ENCODE results near the gene SPTBN4. TPM values are rescaled to one million over a fixed set of nuclear protein-coding genes. Genes with fewer than 3 reads are reported as not detected.

Gene SPTBN4
- total and polyA plus RNA-seq, 9 donors, result 2.2 to 11.6 (median 6.2) TPM

DNA sequence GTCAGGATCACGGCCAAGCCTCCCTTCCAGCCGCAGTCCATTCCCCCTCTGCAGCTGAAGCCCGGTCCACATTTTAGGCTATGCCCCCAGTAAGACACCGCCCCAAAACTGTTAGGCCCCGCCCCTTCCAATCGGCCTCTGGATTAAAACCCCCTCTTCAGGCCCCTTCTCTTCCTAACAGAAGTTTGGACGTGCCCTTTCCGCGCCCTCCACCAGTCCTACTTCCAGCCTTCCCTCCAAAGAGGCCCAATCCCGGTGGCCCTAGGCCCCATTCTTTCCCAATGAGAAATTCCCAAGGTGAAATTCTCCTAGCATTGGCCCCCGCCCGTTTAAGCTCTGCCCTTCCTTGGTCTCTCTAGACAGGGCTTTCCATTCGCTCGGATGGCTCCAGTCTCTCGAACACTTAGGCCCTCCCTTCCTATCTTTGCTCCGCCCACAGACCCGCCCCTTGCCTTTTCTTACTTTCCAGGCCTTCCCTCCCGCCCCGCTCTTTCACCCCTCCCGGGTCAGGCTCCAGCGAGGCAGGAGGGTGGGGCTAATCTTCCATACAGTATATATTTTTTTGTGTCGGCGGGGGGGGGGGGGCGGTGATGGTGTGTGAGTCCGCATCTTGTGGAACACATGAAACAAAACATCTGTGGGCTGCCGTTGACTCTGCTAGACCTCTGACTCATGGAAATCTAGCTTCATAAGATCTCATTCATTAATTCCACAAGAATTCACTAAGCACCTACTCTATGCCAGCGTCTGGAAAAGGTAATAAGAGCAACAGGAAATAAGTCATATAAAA lies 148.0 kb downstream of the SPTBN4 start:
- H3K9me3 ChIP-seq, result no peaks in the 10 kb centered on the region
- H3K36me3 ChIP-seq, result no peaks in the 10 kb centered on the region
- peak overlapping the region; percentile 16 to 61 for H3K27ac ChIP-seq
- peak overlapping the region; percentile 46 for H3K4me3 ChIP-seq
- intact Hi-C loops (cut with DNase I), result no loop called here
- peaks cover 6% of the 10 kb centered on the region for H3K4me1 ChIP-seq (ENCODE audit: insufficient read depth)
- no peaks in the 10 kb centered on the region for H3K27me3 ChIP-seq
- TF ChIP-seq POLR2A (IDR thresholded peaks at IDR 0.05), result no peak
- TF ChIP-seq, protein P1, sequence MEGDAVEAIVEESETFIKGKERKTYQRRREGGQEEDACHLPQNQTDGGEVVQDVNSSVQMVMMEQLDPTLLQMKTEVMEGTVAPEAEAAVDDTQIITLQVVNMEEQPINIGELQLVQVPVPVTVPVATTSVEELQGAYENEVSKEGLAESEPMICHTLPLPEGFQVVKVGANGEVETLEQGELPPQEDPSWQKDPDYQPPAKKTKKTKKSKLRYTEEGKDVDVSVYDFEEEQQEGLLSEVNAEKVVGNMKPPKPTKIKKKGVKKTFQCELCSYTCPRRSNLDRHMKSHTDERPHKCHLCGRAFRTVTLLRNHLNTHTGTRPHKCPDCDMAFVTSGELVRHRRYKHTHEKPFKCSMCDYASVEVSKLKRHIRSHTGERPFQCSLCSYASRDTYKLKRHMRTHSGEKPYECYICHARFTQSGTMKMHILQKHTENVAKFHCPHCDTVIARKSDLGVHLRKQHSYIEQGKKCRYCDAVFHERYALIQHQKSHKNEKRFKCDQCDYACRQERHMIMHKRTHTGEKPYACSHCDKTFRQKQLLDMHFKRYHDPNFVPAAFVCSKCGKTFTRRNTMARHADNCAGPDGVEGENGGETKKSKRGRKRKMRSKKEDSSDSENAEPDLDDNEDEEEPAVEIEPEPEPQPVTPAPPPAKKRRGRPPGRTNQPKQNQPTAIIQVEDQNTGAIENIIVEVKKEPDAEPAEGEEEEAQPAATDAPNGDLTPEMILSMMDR (IDR thresholded peaks at IDR 0.05), result peak in 1 of 3 donors; percentile 30
- 3 to 6% (median 6%) methylated on average over 27 of the region's 27 CpGs for WGBS, 3 donors
- peak; percentile 85 to 92 (median 87) for DNase-seq

DNA sequence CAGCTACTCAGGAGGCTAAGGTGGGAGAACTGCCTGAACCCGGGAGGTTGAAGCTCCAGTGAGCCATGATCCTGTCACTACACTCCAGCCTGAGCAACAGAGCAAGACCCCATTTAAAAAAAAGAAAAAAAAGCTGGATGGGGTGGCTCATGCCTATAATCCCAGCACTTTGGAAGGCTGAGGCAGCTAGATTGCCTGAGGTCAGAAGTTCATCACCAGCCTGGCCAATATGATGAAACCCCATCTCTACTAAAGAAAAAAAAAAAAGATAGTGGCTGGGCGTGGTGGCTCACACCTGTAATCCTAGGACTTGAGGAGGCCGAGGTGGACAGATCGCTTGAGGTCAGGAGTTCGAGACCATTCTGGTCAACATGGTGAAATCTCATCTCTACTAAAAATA lies 149.4 kb downstream of the SPTBN4 start:
- TF ChIP-seq EP300 (IDR thresholded peaks at IDR 0.05) (no peak), POLR2A (IDR thresholded peaks at IDR 0.05) (no peak)
- TF ChIP-seq, protein P1 (IDR thresholded peaks at IDR 0.05), result no peak
- Histone ChIP-seq H3K36me3 (no peaks in the 10 kb centered on the region), H3K9me3 (no peaks in the 10 kb centered on the region), H3K4me3 (no peak overlapping the region), H3K27me3 (no peaks in the 10 kb centered on the region), H3K27ac (no peak overlapping the region), H3K4me1 (ENCODE audit: insufficient read depth) (peaks cover 4% of the 10 kb centered on the region)
- 72 to 96% (median 84%) methylated on average over 5 of the region's 5 CpGs for WGBS, 3 donors
- intact Hi-C loops (cut with DNase I), result no loop called here
- no peak for DNase-seq

DNA sequence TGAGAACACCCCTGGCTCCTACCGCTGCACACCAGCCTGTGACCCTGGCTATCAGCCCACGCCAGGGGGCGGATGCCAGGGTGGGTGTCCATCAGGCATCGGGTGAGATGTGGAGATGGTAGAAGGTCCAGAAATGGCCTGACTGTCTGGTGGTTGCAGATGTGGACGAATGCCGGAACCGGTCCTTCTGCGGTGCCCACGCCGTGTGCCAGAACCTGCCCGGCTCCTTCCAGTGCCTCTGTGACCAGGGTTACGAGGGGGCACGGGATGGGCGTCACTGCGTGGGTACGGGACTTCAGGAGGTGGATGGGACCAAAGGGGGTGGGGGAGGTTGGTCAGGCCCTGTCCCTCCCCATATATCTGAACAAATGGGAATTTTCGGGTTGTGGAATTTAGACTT lies 150.1 kb downstream of the SPTBN4 start:
- no peak overlapping the region for H3K4me3 ChIP-seq
- H3K36me3 ChIP-seq, result no peaks in the 10 kb centered on the region
- intact Hi-C loops (cut with DNase I), result no loop called here
- TF ChIP-seq POLR2A (IDR thresholded peaks at IDR 0.05), result no peak
- no peak for TF ChIP-seq EP300 (IDR thresholded peaks at IDR 0.05)
- TF ChIP-seq, protein P1 (IDR thresholded peaks at IDR 0.05), result no peak
- peak in 1 of 5 donors; percentile 35 for DNase-seq
- peaks cover 4% of the 10 kb centered on the region for H3K4me1 ChIP-seq (ENCODE audit: insufficient read depth)
- whole genome bisulfite sequencing, 3 donors, result 89 to 93% (median 92%) methylated on average over 17 of the region's 17 CpGs
- no peaks in the 10 kb centered on the region for H3K27me3 ChIP-seq
- no peak overlapping the region for H3K27ac ChIP-seq
- H3K9me3 ChIP-seq, result no peaks in the 10 kb centered on the region

DNA sequence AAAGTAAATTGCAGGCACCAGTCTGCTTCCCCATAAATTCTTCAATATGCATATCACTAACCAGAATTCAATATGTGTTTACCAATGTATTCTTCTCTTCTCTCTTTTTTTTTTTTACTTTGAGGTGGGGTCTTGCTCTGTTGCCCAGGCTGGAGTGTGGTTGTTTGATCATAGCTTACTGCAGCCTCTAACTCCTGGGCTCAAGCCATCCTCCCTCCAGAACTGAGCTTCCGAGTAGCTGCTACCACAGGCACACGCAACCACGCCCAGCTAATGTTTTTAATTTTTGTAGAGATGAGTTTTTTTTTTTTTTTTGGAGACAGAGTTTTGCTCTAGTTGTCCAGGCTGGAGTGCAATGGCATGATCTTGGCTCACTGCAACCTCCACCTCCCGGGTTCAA lies 151.2 kb downstream of the SPTBN4 start:
- intact Hi-C loops (cut with DNase I), result no loop called here
- peaks cover 4% of the 10 kb centered on the region for H3K4me1 ChIP-seq (ENCODE audit: insufficient read depth)

More for the DNA sequence above, 151.2 kb downstream of the SPTBN4 start:
- Histone ChIP-seq H3K27ac (no peak overlapping the region), H3K4me3 (no peak overlapping the region), H3K9me3 (no peaks in the 10 kb centered on the region), H3K27me3 (no peaks in the 10 kb centered on the region), H3K36me3 (no peaks in the 10 kb centered on the region)
- no peak for TF ChIP-seq POLR2A (IDR thresholded peaks at IDR 0.05)
- no peak for TF ChIP-seq EP300 (IDR thresholded peaks at IDR 0.05)
- 62 to 70% (median 63%) methylated on average over 4 of the region's 4 CpGs for WGBS, 3 donors
- no peak for DNase-seq

Data from ovary (tissue), 9 donors.